HepG2 (cell line): ENCODE results near the gene PSKH1. TPM values are rescaled to one million over a fixed set of nuclear protein-coding genes. Genes with fewer than 3 reads are reported as not detected.
A peak's percentile ranks its signal among the peaks of the same experiment; 100 is the strongest.

Experiments
- BCLAF1 ChIP-seq: fragments of 450-650 bp; IDR thresholded peaks from 2 replicates; pipeline ENCODE4 v1.6.1; 2017; ENCODE audit warnings: mild to moderate bottlenecking
- CBX5 ChIP-seq: sonication (generic); formaldehyde crosslinking; IDR thresholded peaks from 2 replicates; pipeline ENCODE4 v1.4.0; 2020; ENCODE audit warnings: missing genetic modification reagents, borderline replicate concordance
- GABPA ChIP-seq, 2 experiments: IDR thresholded peaks; 2 replicates each; pipeline ENCODE4 v1.6.1; 2011 to 2016; ENCODE audit warnings: low read depth in 2 of 2, low read length in 1 of 2, missing biosample characterization in 1 of 2, missing genetic modification characterization in 1 of 2
- HHEX ChIP-seq: IDR thresholded peaks from 2 replicates; pipeline ENCODE4 v1.6.1; 2016; ENCODE audit warnings: control low read depth
- IKZF1 ChIP-seq: fragments of 450-650 bp; IDR thresholded peaks from 2 replicates; pipeline ENCODE4 v1.7.1; 2016
- KDM5A ChIP-seq: fragments of 200-600 bp; sonication (generic); IDR thresholded peaks from 2 replicates; pipeline ENCODE4 v1.7.0; 2018; ENCODE audit warnings: antibody characterized with exemption, mild to moderate bottlenecking, low read length, borderline replicate concordance
- PITX1 ChIP-seq: sonication (generic); formaldehyde crosslinking; IDR thresholded peaks from 2 replicates; pipeline ENCODE4 v1.5.1; 2020; ENCODE audit warnings: mild to moderate bottlenecking, missing genetic modification reagents
- SCMH1 ChIP-seq: sonication (generic); formaldehyde crosslinking; IDR thresholded peaks from 2 replicates; pipeline ENCODE4 v1.9.0; 2021; ENCODE audit warnings: missing genetic modification reagents, mild to moderate bottlenecking, borderline replicate concordance
- SMARCE1 ChIP-seq: fragments of 450-650 bp; IDR thresholded peaks from 2 replicates; pipeline ENCODE4 v1.6.1; 2017; ENCODE audit warnings: borderline replicate concordance
- TBL1XR1 ChIP-seq: fragments of 150-350 bp; IDR thresholded peaks from 2 replicates; pipeline ENCODE4 v1.6.1; 2014; ENCODE audit warnings: borderline replicate concordance, low read length; ENCODE audit not compliant: partially characterized antibody
- TFDP2 ChIP-seq: sonication (generic); formaldehyde crosslinking; IDR thresholded peaks from 2 replicates; pipeline ENCODE4 v1.4.0; 2020; ENCODE audit warnings: missing genetic modification reagents
- U2AF1 ChIP-seq: fragments of 200-400 bp; formaldehyde crosslinking; optimal IDR thresholded peaks from 2 replicates; pipeline ENCODE3; 2017; ENCODE audit warnings: mild to moderate bottlenecking, low read depth, low read length
- ZNF260 ChIP-seq: sonication (generic); formaldehyde crosslinking; IDR thresholded peaks from 2 replicates; pipeline ENCODE4 v1.4.0; 2020; ENCODE audit warnings: missing genetic modification reagents, low read depth, mild to moderate bottlenecking, borderline replicate concordance
- ZNF484 ChIP-seq: sonication (generic); formaldehyde crosslinking; IDR thresholded peaks from 2 replicates; pipeline ENCODE4 v1.5.1; 2020; ENCODE audit warnings: mild to moderate bottlenecking, low read depth, missing genetic modification reagents, borderline replicate concordance
- ZNF615 ChIP-seq: sonication (generic); formaldehyde crosslinking; IDR thresholded peaks from 2 replicates; pipeline ENCODE4 v1.5.0; 2020; ENCODE audit warnings: mild to moderate bottlenecking, missing genetic modification reagents, borderline replicate concordance
- polyA plus RNA-seq, 8 experiments: library from polyadenylated mRNA; depleted of rRNA in 3 of 8; stranded (reverse) in 7 of 8; unstranded in 1 of 8; fragments of >200 nt; fragmentation: Illumina TruSeq in 4 of 8; extraction: Trizol in 4 of 8; gene quantifications; 2 replicates each; pipeline versions ENCODE4 v1.2.1 to v1.2.3, GENCODE V29; 2011 to 2016; ENCODE audit warnings: low read depth in 4 of 8, missing spikeins in 1 of 8, mixed read lengths in 1 of 8; ENCODE audit not compliant: insufficient read depth in 1 of 8
- total RNA-seq, 5 experiments: library from RNA; depleted of rRNA; stranded (reverse); fragments of >200 nt; fragmentation: Illumina TruSeq; extraction: Trizol; gene quantifications; 2 replicates each; pipeline ENCODE4 v1.2.3, GENCODE V29; 2016; ENCODE audit warnings: low read depth in 1 of 5
- TF ChIP-seq, protein P1 (sequence below): sonication (generic); formaldehyde crosslinking; IDR thresholded peaks from 2 replicates; pipeline ENCODE4 v1.4.0; 2020; ENCODE audit warnings: mild to moderate bottlenecking, missing genetic modification reagents
- TF ChIP-seq, protein P2 (sequence below): sonication (generic); formaldehyde crosslinking; IDR thresholded peaks from 2 replicates; pipeline ENCODE4 v1.4.0; 2020; ENCODE audit warnings: missing genetic modification reagents
- TF ChIP-seq, protein P3 (sequence below): sonication (generic); formaldehyde crosslinking; IDR thresholded peaks from 2 replicates; pipeline ENCODE4 v1.8.1; 2023; ENCODE audit warnings: mild to moderate bottlenecking, missing genetic modification reagents, borderline replicate concordance
- TF ChIP-seq, protein P4 (sequence below): sonication (generic); formaldehyde crosslinking; IDR thresholded peaks from 2 replicates; pipeline ENCODE4 v1.4.0; 2020; ENCODE audit warnings: mild to moderate bottlenecking, missing genetic modification reagents

The PSKH1 gene
- total and polyA plus RNA-seq, 2 of the 13 experiments (the other 11 are each of a cell fraction or from before 2014, with no cell fraction given), result 8.4 to 19.1 TPM

GRCh38 chr16:67968400-67969253 lies 75.6 kb downstream of the PSKH1 start, which contains the start of gene SLC12A4 (continued):
- TF ChIP-seq, protein P1, sequence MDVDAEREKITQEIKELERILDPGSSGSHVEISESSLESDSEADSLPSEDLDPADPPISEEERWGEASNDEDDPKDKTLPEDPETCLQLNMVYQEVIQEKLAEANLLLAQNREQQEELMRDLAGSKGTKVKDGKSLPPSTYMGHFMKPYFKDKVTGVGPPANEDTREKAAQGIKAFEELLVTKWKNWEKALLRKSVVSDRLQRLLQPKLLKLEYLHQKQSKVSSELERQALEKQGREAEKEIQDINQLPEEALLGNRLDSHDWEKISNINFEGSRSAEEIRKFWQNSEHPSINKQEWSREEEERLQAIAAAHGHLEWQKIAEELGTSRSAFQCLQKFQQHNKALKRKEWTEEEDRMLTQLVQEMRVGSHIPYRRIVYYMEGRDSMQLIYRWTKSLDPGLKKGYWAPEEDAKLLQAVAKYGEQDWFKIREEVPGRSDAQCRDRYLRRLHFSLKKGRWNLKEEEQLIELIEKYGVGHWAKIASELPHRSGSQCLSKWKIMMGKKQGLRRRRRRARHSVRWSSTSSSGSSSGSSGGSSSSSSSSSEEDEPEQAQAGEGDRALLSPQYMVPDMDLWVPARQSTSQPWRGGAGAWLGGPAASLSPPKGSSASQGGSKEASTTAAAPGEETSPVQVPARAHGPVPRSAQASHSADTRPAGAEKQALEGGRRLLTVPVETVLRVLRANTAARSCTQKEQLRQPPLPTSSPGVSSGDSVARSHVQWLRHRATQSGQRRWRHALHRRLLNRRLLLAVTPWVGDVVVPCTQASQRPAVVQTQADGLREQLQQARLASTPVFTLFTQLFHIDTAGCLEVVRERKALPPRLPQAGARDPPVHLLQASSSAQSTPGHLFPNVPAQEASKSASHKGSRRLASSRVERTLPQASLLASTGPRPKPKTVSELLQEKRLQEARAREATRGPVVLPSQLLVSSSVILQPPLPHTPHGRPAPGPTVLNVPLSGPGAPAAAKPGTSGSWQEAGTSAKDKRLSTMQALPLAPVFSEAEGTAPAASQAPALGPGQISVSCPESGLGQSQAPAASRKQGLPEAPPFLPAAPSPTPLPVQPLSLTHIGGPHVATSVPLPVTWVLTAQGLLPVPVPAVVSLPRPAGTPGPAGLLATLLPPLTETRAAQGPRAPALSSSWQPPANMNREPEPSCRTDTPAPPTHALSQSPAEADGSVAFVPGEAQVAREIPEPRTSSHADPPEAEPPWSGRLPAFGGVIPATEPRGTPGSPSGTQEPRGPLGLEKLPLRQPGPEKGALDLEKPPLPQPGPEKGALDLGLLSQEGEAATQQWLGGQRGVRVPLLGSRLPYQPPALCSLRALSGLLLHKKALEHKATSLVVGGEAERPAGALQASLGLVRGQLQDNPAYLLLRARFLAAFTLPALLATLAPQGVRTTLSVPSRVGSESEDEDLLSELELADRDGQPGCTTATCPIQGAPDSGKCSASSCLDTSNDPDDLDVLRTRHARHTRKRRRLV (CRISPR knock-in tag), result peak; percentile 81
- TF ChIP-seq, protein P2, sequence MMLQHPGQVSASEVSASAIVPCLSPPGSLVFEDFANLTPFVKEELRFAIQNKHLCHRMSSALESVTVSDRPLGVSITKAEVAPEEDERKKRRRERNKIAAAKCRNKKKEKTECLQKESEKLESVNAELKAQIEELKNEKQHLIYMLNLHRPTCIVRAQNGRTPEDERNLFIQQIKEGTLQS (CRISPR knock-in tag), result peak; percentile 89
- TF ChIP-seq GABPA (IDR thresholded peaks at IDR 0.05; ENCODE audit: low read depth, low read length) (peak; percentile 61), GABPA (CRISPR knock-in tag; IDR thresholded peaks at IDR 0.05; ENCODE audit: low read depth) (peak; percentile 65), TBL1XR1 (no peak), IKZF1 (no peak), ZNF260 (CRISPR knock-in tag) (no peak), ZNF615 (no peak), PITX1 (peak; percentile 65; the same call in 1 of the 2 replicates), BCLAF1 (no peak), HHEX (CRISPR knock-in tag) (no peak), TFDP2 (CRISPR knock-in tag) (peak; percentile 96), CBX5 (no peak), KDM5A (no peak), SCMH1 (CRISPR knock-in tag) (no peak), ZNF484 (no peak), SMARCE1 (no peak), U2AF1 (no peak)
- TF ChIP-seq, protein P3, sequence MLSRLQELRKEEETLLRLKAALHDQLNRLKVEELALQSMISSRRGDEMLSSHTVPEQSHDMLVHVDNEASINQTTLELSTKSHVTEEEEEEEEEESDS (CRISPR knock-in tag), result peak; percentile 80
- TF ChIP-seq, protein P4, sequence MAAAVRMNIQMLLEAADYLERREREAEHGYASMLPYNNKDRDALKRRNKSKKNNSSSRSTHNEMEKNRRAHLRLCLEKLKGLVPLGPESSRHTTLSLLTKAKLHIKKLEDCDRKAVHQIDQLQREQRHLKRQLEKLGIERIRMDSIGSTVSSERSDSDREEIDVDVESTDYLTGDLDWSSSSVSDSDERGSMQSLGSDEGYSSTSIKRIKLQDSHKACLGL (CRISPR knock-in tag), result no peak
